H1 (cell line): ENCODE data around the gene PRTG. TPM values are rescaled to one million over a fixed set of nuclear protein-coding genes. Genes with fewer than 3 reads are reported as not detected.

Source experiments
- TCF12 ChIP-seq: IDR thresholded peaks from 2 replicates; pipeline ENCODE4 v1.6.1; 2011; ENCODE audit warnings: low read depth, mild to moderate bottlenecking, low read length
- polyA plus RNA-seq, 7 experiments: library from polyadenylated mRNA; depleted of rRNA in 3 of 7; stranded (reverse) in 5 of 7; unstranded in 2 of 7; fragments of >200 nt in 5 of 7; fragments of 200-250 nt in 2 of 7; gene quantifications; 1 replicate in 5 of 7; 2 replicates in 1 of 7; 4 replicates in 1 of 7; pipeline versions ENCODE4 v1.2.1 to v1.2.3, GENCODE V29; 2011 to 2013; ENCODE audit warnings: missing spikeins in 2 of 7, mixed read lengths in 2 of 7
- total RNA-seq: library from RNA; stranded (reverse); fragmentation: NEBNext Ultra II Directional; extraction: Animal tissue kit (Norgen Biotek cat#: 25700); gene quantifications from 2 replicates; pipeline ENCODE4 v1.2.1, GENCODE V29; 2021

The PRTG gene
- total and polyA plus RNA-seq, 2 of the 8 experiments (the other 6 are each of a cell fraction or from before 2014, with no cell fraction given) = 3.1 to 3.2 TPM

DNA sequence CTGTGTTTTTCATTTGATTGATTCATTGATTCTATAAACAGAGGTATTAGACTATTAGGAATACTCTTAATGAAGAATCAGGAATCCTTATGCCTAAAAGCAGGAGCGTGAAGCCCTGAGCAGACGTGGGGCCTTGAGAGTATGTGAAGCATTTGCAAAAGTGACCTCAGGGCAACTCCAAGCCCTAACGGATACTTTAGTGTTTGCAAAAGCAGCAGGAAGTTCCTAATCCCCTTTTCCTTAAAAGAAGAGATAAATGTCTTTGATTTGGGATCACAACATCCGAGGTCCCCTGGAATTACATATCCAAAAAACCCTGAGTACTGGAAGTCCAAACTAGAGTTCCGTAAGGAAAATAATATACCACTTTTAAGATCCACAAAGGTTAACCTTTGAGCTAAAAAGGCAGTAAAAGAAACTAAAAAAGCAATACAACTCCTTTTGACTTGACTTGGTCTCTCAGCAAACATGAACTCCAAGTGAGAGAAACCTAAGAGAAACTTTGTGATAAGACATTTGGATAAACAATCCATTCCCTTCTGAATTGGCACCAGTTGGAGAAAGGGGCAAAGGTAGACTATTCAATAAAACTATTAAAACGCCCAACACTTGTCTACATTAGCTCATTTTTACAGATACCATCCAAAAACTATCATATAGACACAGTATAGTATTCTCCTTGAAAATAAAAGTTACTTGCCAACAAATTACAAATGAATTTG is 27.4 kb downstream of the PRTG start (continued):
- TF ChIP-seq TCF12 = no peak
- TF ChIP-seq, all 59 proteins: peak for 0
